GM12878 (cell line): ENCODE results near the gene LIG3. TPM values are rescaled to one million over a fixed set of nuclear protein-coding genes. Genes with fewer than 3 reads are reported as not detected.

ENCODE experiments used
- ATAC-seq: fragments of 200-7000 bp; cut with Tn5 transposase; 3 replicates; pipeline ENCODE4 v1.9.1; 2020; ENCODE audit warnings: mild to moderate bottlenecking, moderate library complexity
- BruUV-seq: library from RNA; stranded (reverse); fragments of 400-500 nt; replicated peaks from 2 replicates; lab custom pipeline; 2021; lab: Mats Ljungman, UMichigan
- CTCF ChIA-PET: fragments of 300-600 bp; sonication (Branson Sonifier 250); formaldehyde crosslinking; extraction: SDS; loops from one replicate; lab custom pipeline; 2021; ENCODE audit warnings: inconsistent platforms; lab: Yijun Ruan, JAX
- POLR2A ChIA-PET: fragments of 350-600 bp; formaldehyde crosslinking; extraction: SDS; loops from one replicate; lab custom pipeline; 2021; ENCODE audit warnings: inconsistent platforms; lab: Charles Lee
- RAD21 ChIA-PET: fragments of 300-600 bp; sonication (Branson Sonifier 250); formaldehyde crosslinking; loops from one replicate; lab custom pipeline; 2023; ENCODE audit warnings: antibody characterized with exemption; ENCODE audit not compliant: unreplicated experiment; lab: Charles Lee
- SMC1A ChIA-PET: fragments of 300-600 bp; sonication (Branson Sonifier 250); formaldehyde crosslinking; loops from one replicate; lab custom pipeline; 2023; ENCODE audit not compliant: unreplicated experiment, uncharacterized antibody; lab: Charles Lee
- DNase-seq: peaks from one replicate; pipeline ENCODE4 v3.0.0-alpha.2; 2011; ENCODE audit warnings: low read depth, low spot score
- FAIRE-seq: peaks from 3 replicates; lab custom pipeline; 2011; peaks lifted over from hg19 to GRCh38; lab: Jason Lieb, UNC
- H2AFZ ChIP-seq: 2 replicates; pipeline ENCODE4 v1.6.0; 2011; ENCODE audit warnings: low read depth, low read length, control low read depth; ENCODE audit not compliant: control insufficient read depth
- H3K27ac ChIP-seq: 2 replicates; pipeline ENCODE4 v1.5.1; 2011; ENCODE audit warnings: control low read depth; ENCODE audit not compliant: control insufficient read depth, insufficient read depth
- H3K27me3 ChIP-seq, 2 experiments: replicated peaks in 1 of 2; 2 replicates each; pipeline versions ENCODE4 v1.6.0 to v1.6.1; 2011; ENCODE audit warnings: low read length in 1 of 2; ENCODE audit not compliant: control insufficient read depth in 2 of 2, insufficient read depth in 2 of 2
- H3K36me3 ChIP-seq, 2 experiments: 2 replicates each; pipeline ENCODE4 v1.5.1; 2011; ENCODE audit warnings: low read length in 1 of 2; ENCODE audit not compliant: control insufficient read depth in 2 of 2, insufficient read depth in 2 of 2
- H3K4me1 ChIP-seq: 2 replicates; pipeline ENCODE4 v1.6.1; 2011; ENCODE audit warnings: mild to moderate bottlenecking, low read length, moderate library complexity, mixed read lengths; ENCODE audit not compliant: control insufficient read depth, insufficient read depth
- H3K4me2 ChIP-seq: 2 replicates; pipeline ENCODE4 v1.6.0; 2011; ENCODE audit warnings: control low read depth; ENCODE audit not compliant: control insufficient read depth, insufficient read depth
- H3K4me3 ChIP-seq: fragments of 200-600 bp; sonication (generic); 2 replicates; pipeline ENCODE4 v1.5.1; 2016
- H3K79me2 ChIP-seq: 2 replicates; pipeline ENCODE4 v1.6.0; 2011; ENCODE audit warnings: low read length; ENCODE audit not compliant: control insufficient read depth, insufficient read depth
- H3K9ac ChIP-seq: 2 replicates; pipeline ENCODE4 v1.8.0; 2011; ENCODE audit warnings: low read length, control low read depth, mixed read lengths; ENCODE audit not compliant: control insufficient read depth, insufficient read depth
- H3K9me3 ChIP-seq: replicated peaks from 3 replicates; pipeline ENCODE4 v1.5.1; 2011; ENCODE audit warnings: mild to moderate bottlenecking, low read length; ENCODE audit not compliant: control insufficient read depth, insufficient read depth
- H4K20me1 ChIP-seq: 2 replicates; pipeline ENCODE4 v1.6.0; 2011; ENCODE audit not compliant: control insufficient read depth, insufficient read depth
- EGR1 ChIP-seq, 2 experiments: IDR thresholded peaks; 1 replicate in 1 of 2; 2 replicates in 1 of 2; pipeline ENCODE4 v1.6.1; 2011 to 2012; ENCODE audit warnings: low read depth in 2 of 2, low read length in 2 of 2, borderline replicate concordance in 1 of 2, mild to moderate bottlenecking in 1 of 2, moderate library complexity in 1 of 2
- POLR2AphosphoS5 ChIP-seq: IDR thresholded peaks from 2 replicates; pipeline ENCODE4 v1.6.1; 2011; ENCODE audit warnings: mild to moderate bottlenecking, low read length, inconsistent platforms
- WGBS: methylation state at CpG from one replicate; pipeline ENCODE4 v1.1.6; 2016; ENCODE audit warnings: low lambda C conversion rate; ENCODE audit not compliant: insufficient replicate concordance, insufficient coverage; ENCODE audit errors: missing lambda C conversion rate; 5-methylcytosine and 5-hydroxymethylcytosine counted together
- in situ Hi-C: fragments of 300-500 bp; cut with MboI; formaldehyde crosslinking; loops from 9 replicates; pipeline ENCODE4 v1.14.3; 2018; ENCODE audit warnings: mixed read lengths
- intact Hi-C: fragments of 100-400 bp; cut with micrococcal nuclease; formaldehyde crosslinking; loops from one replicate; pipeline ENCODE4 v1.14.2; 2022; ENCODE audit not compliant: unreplicated experiment
- polyA plus RNA-seq, 11 experiments: library from polyadenylated mRNA; depleted of rRNA in 4 of 11; unstranded in 6 of 11; stranded (reverse) in 5 of 11; fragments of >200 nt; fragmentation: Nextera tagmentation in 4 of 11; fragmentation: Illumina TruSeq in 1 of 11; extraction: Ambion mirVana in 4 of 11; extraction: Trizol in 1 of 11; gene quantifications; 1 replicate in 1 of 11; 2 replicates in 10 of 11; pipeline versions ENCODE4 v1.2.1 to v1.2.3, GENCODE V29; 2011 to 2016; ENCODE audit warnings: inconsistent platforms in 2 of 11, missing spikeins in 2 of 11, low read depth in 1 of 11
- total RNA-seq, 4 experiments: library from RNA; depleted of rRNA in 3 of 4; stranded (reverse); fragments of >200 nt in 3 of 4; fragmentation: Illumina TruSeq in 1 of 4; extraction: Trizol in 1 of 4; gene quantifications; 2 replicates each; pipeline versions ENCODE4 v1.2.1 to v1.2.3, GENCODE V29; 2013 to 2021
- TF ChIP-seq, protein P1 (sequence below): fragments of 450-650 bp; IDR thresholded peaks from 2 replicates; pipeline ENCODE4 v1.6.1; 2017; ENCODE audit warnings: mild to moderate bottlenecking, moderate library complexity

Gene LIG3
- total and polyA plus RNA-seq, 10 of the 15 experiments (the other 5 are each of a cell fraction or from before 2014, with no cell fraction given) = 6.5 to 45.4 (median 31.0) TPM

DNA sequence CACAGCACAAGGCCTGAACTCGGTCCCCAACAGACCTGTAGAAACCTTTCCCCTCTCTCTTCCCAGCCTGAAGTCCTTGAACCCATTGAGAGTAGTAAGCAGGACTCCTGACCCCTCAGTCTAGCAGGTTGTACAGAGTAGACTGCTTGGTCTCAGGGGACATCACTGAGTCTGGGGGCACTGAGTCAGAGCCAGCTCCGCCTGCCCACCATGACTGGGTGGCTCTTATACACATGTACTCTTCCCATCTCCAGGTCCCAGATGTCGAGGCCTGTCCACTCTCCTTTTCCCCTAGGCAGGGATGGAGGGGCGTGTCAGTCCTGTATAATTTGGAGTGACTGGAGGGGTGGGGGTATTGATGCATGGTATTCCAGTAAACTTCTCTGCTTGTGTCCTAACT lies 23.5 kb downstream of the LIG3 start:
- H3K4me2 ChIP-seq = no peak overlapping the region
- FAIRE-seq = no peak
- ATAC-seq = no peak
- H3K36me3 ChIP-seq = peaks cover 15 to 20% of the 10 kb centered on the region in 2 experiments; a peak in 3 of 4 replicates
- no TSS peak for BruUV-seq
- H3K4me3 ChIP-seq = no peak overlapping the region
- H3K4me1 ChIP-seq = no peaks in the 10 kb centered on the region
- WGBS = 84% methylated on average over 4 of the region's 4 CpGs
- RAD21 ChIA-PET = no interaction called here
- POLR2A ChIA-PET = no interaction called here
- no peaks in the 10 kb centered on the region for H3K79me2 ChIP-seq
- no peak for DNase-seq
- no peak for TF ChIP-seq EGR1 (IDR thresholded peaks at IDR 0.05; ENCODE audit: borderline replicate concordance in 1 of 2, low read depth in 2 of 2, low read length in 2 of 2)
- peak; percentile 26; the same call in 1 of the 2 replicates for TF ChIP-seq POLR2AphosphoS5
- TF ChIP-seq, protein P1, sequence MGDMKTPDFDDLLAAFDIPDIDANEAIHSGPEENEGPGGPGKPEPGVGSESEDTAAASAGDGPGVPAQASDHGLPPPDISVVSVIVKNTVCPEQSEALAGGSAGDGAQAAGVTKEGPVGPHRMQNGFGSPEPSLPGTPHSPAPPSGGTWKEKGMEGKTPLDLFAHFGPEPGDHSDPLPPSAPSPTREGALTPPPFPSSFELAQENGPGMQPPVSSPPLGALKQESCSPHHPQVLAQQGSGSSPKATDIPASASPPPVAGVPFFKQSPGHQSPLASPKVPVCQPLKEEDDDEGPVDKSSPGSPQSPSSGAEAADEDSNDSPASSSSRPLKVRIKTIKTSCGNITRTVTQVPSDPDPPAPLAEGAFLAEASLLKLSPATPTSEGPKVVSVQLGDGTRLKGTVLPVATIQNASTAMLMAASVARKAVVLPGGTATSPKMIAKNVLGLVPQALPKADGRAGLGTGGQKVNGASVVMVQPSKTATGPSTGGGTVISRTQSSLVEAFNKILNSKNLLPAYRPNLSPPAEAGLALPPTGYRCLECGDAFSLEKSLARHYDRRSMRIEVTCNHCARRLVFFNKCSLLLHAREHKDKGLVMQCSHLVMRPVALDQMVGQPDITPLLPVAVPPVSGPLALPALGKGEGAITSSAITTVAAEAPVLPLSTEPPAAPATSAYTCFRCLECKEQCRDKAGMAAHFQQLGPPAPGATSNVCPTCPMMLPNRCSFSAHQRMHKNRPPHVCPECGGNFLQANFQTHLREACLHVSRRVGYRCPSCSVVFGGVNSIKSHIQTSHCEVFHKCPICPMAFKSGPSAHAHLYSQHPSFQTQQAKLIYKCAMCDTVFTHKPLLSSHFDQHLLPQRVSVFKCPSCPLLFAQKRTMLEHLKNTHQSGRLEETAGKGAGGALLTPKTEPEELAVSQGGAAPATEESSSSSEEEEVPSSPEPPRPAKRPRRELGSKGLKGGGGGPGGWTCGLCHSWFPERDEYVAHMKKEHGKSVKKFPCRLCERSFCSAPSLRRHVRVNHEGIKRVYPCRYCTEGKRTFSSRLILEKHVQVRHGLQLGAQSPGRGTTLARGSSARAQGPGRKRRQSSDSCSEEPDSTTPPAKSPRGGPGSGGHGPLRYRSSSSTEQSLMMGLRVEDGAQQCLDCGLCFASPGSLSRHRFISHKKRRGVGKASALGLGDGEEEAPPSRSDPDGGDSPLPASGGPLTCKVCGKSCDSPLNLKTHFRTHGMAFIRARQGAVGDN = no peak
- in situ Hi-C loops (no loop called here), intact Hi-C loops (no loop called here)
- H3K9me3 ChIP-seq = no peaks in the 10 kb centered on the region
- H2AFZ ChIP-seq = no peak overlapping the region
- H3K27me3 ChIP-seq = no peaks in the 10 kb centered on the region
- CTCF ChIA-PET = no interaction called here
- H3K9ac ChIP-seq = no peak overlapping the region
- no peaks in the 10 kb centered on the region for H4K20me1 ChIP-seq
- no peak overlapping the region for H3K27ac ChIP-seq
- SMC1A ChIA-PET = interaction anchor here (1.9 kb wide), 1 partner anchor 115 kb away, joined by 6 read pairs; no protein-coding TSS in a partner anchor
